Lung (tissue), 12 donors: ENCODE measurements around the gene TMEM30B. TPM values are rescaled to one million over a fixed set of nuclear protein-coding genes. Genes with fewer than 3 reads are reported as not detected.
A peak's percentile ranks its signal among the peaks of the same experiment; 100 is the strongest.

ENCODE experiments used
- ATAC-seq: fragments of 200-7000 bp; cut with Tn5 transposase; one replicate; pipeline ENCODE4 v1.9.1; 2020; ENCODE audit warnings: moderate number of reproducible peaks; ENCODE audit not compliant: insufficient read depth, low FRiP score
- DNase-seq, 3 donors: peaks; one replicate each; pipeline ENCODE4 v3.0.0-alpha.2; 2013 to 2017
- H3K27ac ChIP-seq, 2 donors: one replicate each; pipeline ENCODE4 v1.5.1; 2013; ENCODE audit warnings: mild to moderate bottlenecking in 2 of 2, moderate library complexity in 2 of 2, control low read depth in 1 of 2, inconsistent platforms in 1 of 2, low read depth in 1 of 2, low read length in 1 of 2
- H3K27me3 ChIP-seq, 3 donors: one replicate each; pipeline ENCODE4 v1.5.1; 2013; ENCODE audit warnings: low read length in 2 of 3; ENCODE audit not compliant: control insufficient read depth in 3 of 3, insufficient read depth in 3 of 3
- H3K36me3 ChIP-seq, 4 donors: one replicate each; pipeline ENCODE4 v1.5.1; 2013; ENCODE audit warnings: low read length in 4 of 4, mild to moderate bottlenecking in 1 of 4, moderate library complexity in 1 of 4; ENCODE audit not compliant: control insufficient read depth in 4 of 4, insufficient read depth in 4 of 4
- H3K4me1 ChIP-seq, 5 donors: one replicate each; pipeline ENCODE4 v1.5.1; 2013; ENCODE audit warnings: low read length in 5 of 5, mild to moderate bottlenecking in 2 of 5, moderate library complexity in 1 of 5; ENCODE audit not compliant: control insufficient read depth in 5 of 5, insufficient read depth in 5 of 5
- H3K4me3 ChIP-seq: one replicate; pipeline ENCODE4 v1.5.1; 2013; ENCODE audit warnings: mild to moderate bottlenecking, control low read depth, moderate library complexity
- H3K9ac ChIP-seq, 2 donors: one replicate each; pipeline ENCODE4 v1.5.1; 2013; ENCODE audit warnings: low read length in 2 of 2, control low read depth in 1 of 2; ENCODE audit not compliant: insufficient read depth in 1 of 2
- H3K9me3 ChIP-seq, 4 donors: one replicate each; pipeline ENCODE4 v1.5.1; 2013; ENCODE audit warnings: low read length in 3 of 4, mild to moderate bottlenecking in 1 of 4, moderate library complexity in 1 of 4; ENCODE audit not compliant: control insufficient read depth in 4 of 4, insufficient read depth in 3 of 4
- WGBS, 2 donors: extraction: QIAGEN DNeasy Blood & Tissue Kit; methylation state at CpG; one replicate each; pipeline ENCODE4 v1.1.7; 2013; 5-methylcytosine and 5-hydroxymethylcytosine counted together
- polyA plus RNA-seq, 2 donors: library from polyadenylated mRNA; stranded (reverse); fragments of 200-250 nt; gene quantifications; one replicate each; pipeline ENCODE4 v1.2.1, GENCODE V29; 2013
- total RNA-seq, 2 donors: library from RNA; depleted of rRNA in 1 of 2; stranded (reverse); fragments of >200 nt in 1 of 2; gene quantifications; one replicate each; pipeline ENCODE4 v1.2.1, GENCODE V29; 2014 to 2021
- TF ChIP-seq, protein P1 (sequence below): IDR thresholded peaks from 2 replicates; pipeline ENCODE4 v1.5.1; 2012; ENCODE audit warnings: mild to moderate bottlenecking; ENCODE audit errors: control extremely low read depth, extremely low read depth
- donor health status: control.
- donor health status: control.
- donor health status: Bipolar disorder and iron deficiency.
- donor health status: healthy.
- donor health status: DM: yes; HTN: yes; CAD: no.

Gene TMEM30B
- total and polyA plus RNA-seq, 4 donors, result 14.4 to 24.3 (median 20.1) TPM

DNA sequence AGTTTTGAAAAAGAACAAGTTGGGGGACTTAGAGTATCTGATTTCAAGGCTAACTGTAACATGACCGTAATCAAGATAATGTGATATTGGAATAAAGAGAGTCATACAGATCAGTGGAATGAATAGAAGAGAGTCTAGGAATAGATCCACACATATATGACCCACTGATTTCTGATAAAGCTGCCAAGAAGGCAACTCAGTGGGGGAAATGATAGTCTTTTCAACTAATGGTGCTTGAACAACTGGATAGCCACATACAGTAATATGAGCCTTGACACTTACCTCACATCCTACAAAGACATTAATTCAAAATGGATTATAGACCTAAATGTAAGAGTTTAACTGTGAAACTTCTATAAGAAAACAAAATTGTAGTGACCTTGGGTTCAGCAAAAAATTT lies 44.0 kb upstream of the TMEM30B start:
- ATAC-seq (no peak), DNase-seq (no peak)
- Histone ChIP-seq H3K27me3 (peaks cover 0 to 24% (median 19%) of the 10 kb centered on the region in 3 donors), H3K27ac (no peak overlapping the region), H3K4me1 (peaks cover 0 to 10% (median 3%) of the 10 kb centered on the region in 5 donors), H3K36me3 (no peaks in the 10 kb centered on the region), H3K4me3 (no peak overlapping the region), H3K9me3 (no peaks in the 10 kb centered on the region), H3K9ac (no peak overlapping the region)
- 90 to 97% methylated on average over 1 of the region's 1 CpG for WGBS, 2 donors
- TF ChIP-seq, protein P1, sequence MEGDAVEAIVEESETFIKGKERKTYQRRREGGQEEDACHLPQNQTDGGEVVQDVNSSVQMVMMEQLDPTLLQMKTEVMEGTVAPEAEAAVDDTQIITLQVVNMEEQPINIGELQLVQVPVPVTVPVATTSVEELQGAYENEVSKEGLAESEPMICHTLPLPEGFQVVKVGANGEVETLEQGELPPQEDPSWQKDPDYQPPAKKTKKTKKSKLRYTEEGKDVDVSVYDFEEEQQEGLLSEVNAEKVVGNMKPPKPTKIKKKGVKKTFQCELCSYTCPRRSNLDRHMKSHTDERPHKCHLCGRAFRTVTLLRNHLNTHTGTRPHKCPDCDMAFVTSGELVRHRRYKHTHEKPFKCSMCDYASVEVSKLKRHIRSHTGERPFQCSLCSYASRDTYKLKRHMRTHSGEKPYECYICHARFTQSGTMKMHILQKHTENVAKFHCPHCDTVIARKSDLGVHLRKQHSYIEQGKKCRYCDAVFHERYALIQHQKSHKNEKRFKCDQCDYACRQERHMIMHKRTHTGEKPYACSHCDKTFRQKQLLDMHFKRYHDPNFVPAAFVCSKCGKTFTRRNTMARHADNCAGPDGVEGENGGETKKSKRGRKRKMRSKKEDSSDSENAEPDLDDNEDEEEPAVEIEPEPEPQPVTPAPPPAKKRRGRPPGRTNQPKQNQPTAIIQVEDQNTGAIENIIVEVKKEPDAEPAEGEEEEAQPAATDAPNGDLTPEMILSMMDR, result no peak

DNA sequence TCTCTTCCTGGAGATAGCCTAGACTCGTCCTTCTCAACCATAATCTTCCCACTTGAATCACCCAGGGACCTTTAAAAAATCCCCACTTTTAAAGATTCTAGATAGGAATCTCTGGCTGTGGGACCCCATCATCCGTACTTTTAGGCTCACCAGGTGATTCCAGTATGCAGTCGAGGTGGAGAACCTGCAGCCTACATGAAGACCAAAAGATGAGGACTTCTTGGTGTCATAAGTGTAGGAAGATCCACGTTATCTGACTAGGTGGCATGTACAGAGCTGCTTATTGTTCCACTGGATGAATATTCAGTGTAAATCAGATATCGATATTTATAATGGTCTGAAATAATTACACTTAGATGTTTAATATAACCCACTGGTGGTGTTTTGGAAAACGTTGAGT lies 42.8 kb upstream of the TMEM30B start:
- peaks cover 0 to 24% (median 19%) of the 10 kb centered on the region in 3 donors for H3K27me3 ChIP-seq
- H3K4me3 ChIP-seq, result peak overlapping the region; percentile 39
- TF ChIP-seq, protein P1, result no peak
- DNase-seq (no peak), ATAC-seq (no peak)
- H3K27ac ChIP-seq, result peak overlapping the region in 1 of 2 donors; percentile 58
- H3K36me3 ChIP-seq, result no peaks in the 10 kb centered on the region
- peaks cover 0 to 10% (median 0%) of the 10 kb centered on the region in 5 donors for H3K4me1 ChIP-seq
- WGBS, 2 donors, result 62 to 69% methylated on average over 6 of the region's 6 CpGs
- H3K9me3 ChIP-seq, result no peaks in the 10 kb centered on the region
- H3K9ac ChIP-seq, result no peak overlapping the region

DNA sequence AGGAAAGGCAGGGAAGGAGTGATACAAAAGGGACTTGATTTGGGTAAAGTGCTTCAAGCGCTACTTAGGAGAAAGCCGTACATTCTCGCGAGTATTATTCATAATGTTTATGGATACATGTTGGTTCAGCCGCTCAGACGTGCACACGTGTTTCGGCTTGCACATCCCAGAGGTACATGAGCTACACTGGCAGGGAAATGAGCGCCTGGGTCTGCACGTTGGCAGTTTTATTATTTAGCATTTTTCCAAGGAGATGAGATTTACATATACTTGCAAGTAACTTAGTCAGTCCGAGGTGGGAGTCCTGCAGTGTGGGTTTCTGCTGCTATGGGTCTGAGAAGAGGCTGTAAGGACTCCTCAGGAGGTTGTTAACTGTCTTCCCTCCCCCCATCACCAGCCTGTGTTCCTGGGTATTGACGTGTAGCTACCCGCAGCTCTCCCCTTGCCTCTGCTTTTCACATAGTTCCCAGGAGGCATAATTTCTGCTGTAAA lies 41.7 kb upstream of the TMEM30B start:
- Histone ChIP-seq H3K4me3 (peak overlapping the region; percentile 99), H3K4me1 (peaks cover 0 to 7% (median 0%) of the 10 kb centered on the region in 5 donors), H3K27ac (peak overlapping the region; percentile 89 to 93), H3K27me3 (peaks cover 0 to 24% (median 19%) of the 10 kb centered on the region in 3 donors), H3K9ac (peak overlapping the region in 1 of 2 donors; percentile 30), H3K36me3 (no peaks in the 10 kb centered on the region), H3K9me3 (no peaks in the 10 kb centered on the region)
- DNase-seq (no peak), ATAC-seq (peak; percentile 36)
- TF ChIP-seq, protein P1, result no peak
- WGBS, 2 donors, result 2 to 3% methylated on average over 13 of the region's 13 CpGs
